Hematopoietic multipotent progenitor cell treated with erythropoietin and hydrocortisone succinate and interleukin-3 and kit ligand, for 4 days (in vitro differentiated cells): ENCODE data around the gene HLA-F.
A peak's percentile ranks its signal among the peaks of the same experiment; 100 is the strongest.

Experiments
- DNase-seq: peaks from one replicate; pipeline ENCODE4 v3.0.0-alpha.2; 2015

HLA-F gene

DNA sequence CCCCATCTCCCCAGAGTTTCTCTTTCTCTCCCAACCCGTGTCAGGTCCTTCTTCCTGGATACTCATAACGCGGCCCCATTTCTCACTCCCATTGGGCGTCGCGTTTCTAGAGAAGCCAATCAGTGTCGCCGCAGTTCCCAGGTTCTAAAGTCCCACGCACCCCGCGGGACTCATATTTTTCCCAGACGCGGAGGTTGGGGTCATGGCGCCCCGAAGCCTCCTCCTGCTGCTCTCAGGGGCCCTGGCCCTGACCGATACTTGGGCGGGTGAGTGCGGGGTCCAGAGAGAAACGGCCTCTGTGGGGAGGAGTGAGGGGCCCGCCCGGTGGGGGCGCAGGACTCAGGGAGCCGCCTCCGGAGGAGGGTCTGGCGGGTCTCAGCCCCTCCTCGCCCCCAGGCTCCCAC is at the start of gene HLA-F:
Gene HLA-F (plus strand): TSS at position 173 of the 404 bp plus-strand sequence. CDS start 30 bp downstream, at position 203.
- DNase-seq = peak; percentile 62

DNA sequence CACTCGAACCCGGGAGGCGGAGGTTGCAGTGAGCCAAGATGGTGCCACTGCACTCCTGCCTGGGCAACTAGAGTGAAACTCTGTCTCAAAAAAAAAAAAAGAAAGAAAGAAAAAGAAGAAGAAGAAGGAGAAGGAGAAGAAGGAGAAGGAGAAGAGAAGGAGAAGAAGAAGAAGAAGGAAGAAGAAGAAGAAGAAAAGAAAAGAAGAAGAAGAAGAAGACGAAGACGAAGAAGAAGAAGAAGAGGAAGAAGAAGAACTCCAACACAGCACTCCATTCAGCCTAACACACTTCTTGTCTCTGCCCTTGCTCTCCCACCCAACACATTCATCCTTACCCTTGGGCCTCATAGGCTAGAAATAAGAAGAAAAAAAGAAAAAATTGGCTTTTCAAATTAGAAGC is 49.2 kb upstream of the HLA-F start:
- DNase-seq = no peak

DNA sequence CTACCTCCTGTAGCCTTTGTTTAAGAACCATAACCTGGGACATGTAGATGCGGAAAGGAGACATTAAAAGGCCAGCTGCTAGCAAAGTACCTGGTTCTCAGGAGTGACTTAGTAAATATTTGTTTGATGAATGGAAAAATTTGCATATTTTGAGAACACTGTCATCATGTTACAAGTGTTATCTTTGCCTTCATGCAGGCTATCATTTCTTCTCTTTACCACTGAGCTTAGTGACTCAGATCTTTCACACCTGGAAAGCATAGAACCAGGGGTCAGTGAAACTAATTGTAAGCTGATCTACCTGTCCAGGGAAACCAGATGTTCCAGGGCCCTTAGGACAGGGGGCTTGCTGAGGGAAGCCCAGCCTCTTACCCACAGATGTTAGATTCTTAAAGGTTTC is 47.7 kb upstream of the HLA-F start:
- DNase-seq = no peak

DNA sequence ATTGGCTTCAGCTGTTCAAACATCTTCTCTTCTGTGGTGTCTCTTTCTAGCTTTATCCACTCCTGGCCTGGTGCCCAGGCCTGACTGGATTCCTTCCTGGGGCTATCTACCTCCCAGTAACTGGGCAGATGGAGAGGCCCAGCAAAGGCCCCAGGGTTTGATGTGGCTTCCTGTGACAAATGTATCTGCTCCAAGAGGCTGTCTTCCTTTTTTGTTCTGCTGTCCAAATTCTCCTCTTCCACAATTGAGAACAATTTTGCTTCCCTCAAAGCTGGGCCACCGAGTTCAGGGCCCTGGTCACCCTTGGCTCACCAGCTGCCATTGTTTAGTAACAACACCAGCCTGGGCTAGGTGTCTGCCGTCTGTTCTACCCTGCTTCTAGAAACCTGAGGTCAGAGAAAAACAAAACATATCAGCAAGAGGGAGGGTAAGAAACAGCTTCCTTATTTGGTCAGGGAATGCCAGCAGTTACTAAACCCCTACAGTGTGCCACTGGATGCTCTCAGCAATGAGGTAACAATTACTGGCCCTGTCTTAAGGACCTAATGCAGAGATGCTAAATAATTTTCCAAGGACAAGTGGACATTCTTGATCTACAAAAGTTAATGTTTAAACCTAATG is 46.1 kb upstream of the HLA-F start:
- DNase-seq = peak; percentile 10

DNA sequence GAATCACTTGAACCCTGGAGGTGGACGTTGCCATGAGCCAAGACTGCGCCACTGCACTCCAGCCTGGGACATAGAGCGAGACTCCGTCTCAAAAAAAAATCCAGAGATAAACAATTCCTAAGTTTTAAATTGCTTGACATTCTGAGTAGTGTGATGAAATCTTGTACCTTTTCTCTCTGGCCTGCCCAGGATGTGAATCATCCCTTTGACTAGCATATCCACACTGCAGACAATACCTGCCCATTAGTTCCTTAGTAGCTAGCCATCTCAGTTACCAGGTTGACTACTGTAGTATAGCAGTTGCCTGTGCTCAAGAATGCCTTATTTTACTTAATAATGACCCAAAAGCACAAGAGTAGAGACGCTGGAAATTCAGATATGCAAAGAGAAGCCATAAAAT is 45.1 kb upstream of the HLA-F start:
- DNase-seq = no peak

DNA sequence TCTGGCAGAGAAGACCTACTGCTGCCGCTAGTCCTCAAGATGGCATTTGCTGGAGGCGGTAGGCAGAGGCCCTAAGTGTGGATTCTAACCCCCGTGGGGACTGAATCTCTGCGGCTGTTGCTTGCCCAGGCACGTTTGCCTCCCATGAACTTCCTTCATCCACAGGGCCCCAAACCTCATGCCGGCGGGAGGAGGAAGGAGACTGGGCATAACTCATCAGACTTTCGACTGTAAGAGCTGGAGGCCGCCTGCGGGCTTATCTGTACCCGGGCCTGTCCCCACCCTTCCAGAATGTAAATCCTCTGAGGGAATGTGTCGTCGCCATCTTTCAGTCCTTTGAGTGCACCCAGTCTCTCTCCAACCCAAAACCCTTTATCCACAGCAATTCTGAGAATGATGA is 43.3 kb upstream of the HLA-F start:
- DNase-seq = no peak

DNA sequence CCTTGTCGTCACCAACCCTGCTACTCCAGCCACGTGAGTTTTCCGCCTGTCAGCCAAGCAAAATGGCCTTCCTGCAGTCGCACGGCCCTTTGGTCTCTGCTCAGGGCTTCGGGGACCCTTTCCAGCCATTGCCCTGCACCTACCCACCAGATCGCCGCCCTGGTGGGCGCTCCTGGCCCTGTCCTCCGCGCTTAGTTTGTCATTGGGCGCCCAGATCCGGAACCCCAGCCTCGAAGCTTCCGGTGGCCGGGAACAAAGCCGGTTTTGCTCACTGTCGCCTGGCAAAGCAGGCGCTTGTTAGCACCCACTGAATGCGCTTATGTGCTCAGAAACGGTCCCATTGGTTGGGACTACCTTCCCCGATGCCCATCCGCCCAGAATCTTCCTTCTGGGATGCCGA is 42.8 kb upstream of the HLA-F start:
- DNase-seq = no peak

DNA sequence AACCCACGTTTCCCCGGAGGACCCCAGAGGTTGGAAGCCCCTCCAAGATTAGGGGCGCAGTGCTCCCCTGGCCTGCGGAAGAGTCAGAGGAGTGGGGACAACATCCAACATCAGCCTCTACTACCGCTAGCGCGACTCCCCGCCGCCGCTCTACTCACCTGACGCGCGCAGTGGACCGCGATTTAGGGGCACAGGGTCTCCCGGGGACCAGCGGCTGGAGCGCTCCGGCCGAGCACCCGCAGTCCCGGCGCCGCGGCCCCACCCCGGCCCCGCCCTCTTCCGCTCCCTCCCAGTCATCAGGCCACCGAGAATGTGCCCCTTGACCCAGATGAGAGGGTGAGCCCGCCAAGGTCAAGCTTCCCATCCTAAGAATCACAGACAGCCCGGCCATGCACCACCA is 42.3 kb upstream of the HLA-F start, which contains the start of gene ZFP57:
Gene ZFP57 (minus strand): TSS at position 249 of the 400 bp plus-strand sequence. CDS start 4,149 bp downstream, outside the sequence.
- DNase-seq = no peak

DNA sequence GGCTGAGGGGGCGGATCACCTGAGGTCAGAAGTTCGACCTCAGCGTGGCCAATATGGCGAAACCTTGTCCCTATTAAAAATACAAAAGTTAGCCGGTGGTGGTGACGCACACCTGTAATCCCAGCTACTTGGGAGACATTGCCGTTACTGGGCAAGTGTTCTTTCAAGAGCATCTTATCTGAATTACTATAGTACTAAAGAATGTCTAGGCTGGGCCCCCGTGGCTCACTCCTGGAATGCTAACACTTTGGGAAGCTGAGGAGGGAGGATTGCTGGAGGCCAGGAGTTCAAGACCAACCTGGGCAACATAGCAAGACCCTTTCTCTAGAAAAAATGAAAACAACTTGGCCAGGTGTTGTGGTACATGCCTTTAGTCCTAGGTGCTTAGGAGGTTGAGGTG is 41.4 kb upstream of the HLA-F start:
- DNase-seq = no peak

DNA sequence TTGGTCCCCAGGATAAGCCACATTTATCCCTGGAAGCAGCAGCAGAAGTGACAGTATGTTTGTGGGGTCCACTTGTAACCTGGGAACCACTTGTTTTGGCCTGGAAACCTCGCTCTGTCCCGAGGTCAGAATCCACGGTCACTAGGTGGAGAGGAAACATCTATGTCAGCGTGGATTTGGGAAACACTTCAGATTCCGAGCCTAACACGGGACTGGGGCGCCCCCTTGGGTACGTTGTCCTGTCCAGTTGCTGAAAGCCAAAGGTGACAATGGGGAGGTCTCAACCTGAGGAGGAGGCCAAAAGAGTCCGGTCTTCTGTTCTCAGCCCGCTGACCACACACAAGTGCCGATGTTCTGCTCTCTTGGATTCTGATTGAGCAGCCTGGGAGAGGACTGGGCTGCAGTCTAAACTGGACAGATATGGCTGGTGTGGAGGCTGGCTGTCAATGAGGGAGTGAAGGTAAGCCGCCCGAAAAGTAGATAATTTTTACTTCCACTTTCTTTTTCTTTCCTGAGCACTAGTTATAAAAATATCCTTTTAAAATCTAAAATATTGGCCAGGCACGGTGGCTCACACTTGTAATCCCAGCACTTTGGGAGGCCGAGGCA is 37.4 kb upstream of the HLA-F start:
- no peak for DNase-seq

DNA sequence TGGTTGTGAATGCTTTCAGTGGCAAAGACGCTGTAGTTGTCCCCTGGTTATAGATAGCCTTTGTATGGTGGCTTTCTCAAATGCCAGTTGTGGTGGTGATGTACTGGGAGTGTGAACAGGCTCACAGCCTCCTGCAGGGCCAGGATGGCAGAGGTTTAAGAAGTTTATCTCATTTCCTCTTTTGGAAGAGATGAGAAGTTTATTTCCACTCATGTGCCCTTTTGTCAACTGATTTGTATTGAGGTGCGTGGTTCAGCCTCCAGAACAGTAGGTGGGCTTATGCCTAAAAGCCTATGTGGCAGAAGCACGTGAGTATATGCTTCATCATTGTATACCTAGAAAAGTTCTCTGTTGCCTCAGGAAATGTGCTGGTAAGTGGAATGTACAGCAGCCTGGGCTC is 28.6 kb upstream of the HLA-F start:
- no peak for DNase-seq

DNA sequence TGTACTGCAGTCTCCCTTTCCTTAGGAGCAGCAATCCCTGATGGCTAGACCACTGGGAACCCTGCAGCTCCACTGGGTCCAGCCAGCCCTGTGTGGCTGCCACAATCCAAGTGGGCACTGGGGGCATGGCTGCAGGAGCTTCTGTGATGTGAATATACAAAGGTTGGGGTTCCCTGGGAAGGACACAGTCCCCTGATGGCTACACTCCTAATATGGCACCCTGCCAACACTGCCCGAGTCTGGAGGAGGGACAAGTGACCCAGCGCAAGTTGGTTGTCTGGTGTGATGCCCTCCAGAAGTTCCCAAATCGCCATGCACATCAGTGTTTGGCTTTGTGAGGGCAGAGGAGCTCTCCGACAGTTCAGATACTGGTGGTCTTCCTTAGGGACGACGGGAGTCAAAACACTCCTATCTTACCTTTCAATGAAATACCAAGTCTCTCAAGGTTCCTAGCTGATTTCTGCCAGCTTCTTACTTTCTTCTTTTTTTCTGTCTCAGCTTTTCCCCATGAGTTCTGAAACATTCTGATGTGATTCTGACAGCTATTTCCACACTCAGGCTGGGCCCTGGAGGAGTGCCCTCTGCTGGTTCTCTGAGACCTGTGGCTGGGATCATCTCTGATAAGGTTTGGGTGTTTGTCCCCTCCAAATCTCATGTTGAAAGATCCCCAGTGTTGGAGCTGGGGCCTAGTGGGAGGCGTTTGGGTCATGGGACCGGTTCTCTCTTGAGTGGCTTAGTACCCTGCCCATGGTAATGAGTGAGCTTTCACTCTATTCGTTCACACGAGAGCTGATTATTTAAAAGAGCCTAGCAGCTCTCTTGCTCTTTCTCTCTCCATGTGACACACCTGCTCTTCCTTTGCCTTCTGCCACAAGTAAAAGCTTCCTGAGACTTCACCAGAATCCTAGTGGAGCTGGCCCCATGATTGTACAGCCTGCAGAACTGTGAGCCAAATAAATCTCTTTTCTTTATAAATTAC is 26.8 kb upstream of the HLA-F start:
- DNase-seq = peak; percentile 50

DNA sequence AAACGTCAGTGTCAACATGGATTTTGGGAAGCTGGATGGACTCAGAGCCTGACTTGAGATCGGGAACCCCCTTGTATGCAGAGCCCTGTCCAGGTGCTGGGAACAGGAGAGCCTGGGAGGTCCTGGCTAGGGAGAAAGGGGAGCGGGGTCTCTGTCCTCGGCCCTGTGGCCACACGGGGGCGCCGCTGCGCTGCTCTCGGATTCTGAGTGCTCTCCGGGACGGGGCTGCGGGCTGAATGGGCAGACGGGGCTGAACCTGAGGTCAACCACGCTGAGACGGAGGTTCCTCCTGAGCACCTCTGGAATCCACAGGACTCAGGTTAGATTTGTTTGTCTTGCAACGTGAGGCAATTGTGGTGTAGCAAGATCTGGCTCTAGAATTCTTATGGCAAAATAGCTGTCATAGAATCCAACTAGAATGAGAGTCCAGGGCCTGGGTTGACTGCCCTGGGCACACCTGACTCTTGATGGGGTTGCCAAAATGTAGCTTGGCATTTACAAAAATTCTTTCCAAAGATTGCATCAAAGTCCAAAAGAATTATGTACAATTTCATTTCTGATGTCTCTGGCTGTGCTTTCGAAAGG is 20.6 kb upstream of the HLA-F start:
- peak; percentile 65 for DNase-seq

DNA sequence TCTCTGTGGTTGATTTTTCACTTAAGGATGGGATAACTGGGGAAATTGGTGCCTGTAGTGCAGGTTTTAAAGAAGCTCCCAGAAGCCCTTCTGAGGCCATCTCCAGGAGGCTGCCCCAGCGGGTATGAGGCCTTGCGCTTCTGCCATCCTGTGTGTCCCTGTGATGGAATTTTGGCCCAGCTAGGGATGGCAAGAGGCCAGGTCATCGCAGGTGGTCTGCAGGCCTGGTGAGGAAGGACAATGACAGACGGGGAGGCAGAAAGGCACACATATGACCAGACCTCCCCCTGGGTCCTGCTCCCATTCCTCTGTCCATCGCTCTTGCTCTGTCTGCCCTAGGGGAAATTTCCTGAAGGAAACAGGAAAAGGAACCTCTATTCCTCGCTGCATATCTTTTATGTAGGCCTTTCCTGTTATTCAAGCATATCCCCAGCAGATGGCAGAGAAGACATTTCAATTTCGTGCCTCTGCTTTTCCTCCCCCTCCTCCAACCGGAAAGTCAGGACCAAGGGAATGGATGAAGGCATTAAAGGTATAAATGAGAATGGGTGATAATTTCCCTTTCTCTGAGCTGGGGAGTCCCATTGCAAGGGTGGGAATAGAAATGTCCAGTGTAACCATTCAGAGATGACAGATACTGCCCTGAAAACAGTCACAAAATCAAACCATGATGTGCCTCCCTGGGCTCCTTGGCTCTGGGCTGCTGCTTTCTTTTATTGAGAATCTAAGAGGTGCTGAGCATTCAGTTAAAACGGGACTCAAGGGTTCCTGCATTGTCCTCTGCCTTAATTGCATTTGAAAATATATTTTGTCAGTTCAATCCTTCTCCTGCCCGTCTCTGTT is 17.6 kb upstream of the HLA-F start:
- peak; percentile 37 for DNase-seq

DNA sequence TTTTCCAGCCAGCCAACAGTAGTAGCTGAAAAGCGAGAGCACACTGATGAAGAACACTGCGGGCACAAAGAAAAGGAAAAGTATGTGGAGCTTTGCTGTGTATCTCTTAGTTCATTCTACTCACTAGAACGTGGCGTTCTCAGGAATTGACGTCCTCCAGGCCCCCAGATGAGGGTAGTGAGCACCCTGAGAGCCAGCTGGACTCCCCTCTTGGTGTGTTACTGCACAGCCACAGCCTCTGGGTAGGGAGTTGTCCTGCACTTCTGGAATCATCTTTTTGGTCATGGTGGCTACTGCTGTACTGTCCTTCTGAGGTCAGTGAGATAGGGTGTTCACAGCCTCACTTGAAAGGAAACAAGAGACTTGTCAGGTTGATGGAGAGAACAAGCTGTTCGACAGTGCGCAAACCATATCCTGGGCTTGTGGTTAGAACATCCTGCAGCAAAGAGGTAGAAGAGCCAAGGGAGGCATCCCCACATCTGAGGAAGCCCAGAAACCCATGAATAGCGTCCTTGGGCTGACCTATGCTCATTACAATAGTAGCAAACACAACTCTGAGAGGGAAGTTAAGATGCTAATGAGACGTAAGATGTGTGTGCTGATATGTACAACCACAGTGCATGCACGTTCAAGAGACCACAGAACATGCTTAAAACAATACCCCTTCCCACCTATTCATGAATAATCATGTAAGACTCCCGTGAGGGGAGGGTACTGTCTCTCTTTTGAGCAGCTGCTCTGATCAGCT is 14.6 kb upstream of the HLA-F start:
- DNase-seq = peak; percentile 31

DNA sequence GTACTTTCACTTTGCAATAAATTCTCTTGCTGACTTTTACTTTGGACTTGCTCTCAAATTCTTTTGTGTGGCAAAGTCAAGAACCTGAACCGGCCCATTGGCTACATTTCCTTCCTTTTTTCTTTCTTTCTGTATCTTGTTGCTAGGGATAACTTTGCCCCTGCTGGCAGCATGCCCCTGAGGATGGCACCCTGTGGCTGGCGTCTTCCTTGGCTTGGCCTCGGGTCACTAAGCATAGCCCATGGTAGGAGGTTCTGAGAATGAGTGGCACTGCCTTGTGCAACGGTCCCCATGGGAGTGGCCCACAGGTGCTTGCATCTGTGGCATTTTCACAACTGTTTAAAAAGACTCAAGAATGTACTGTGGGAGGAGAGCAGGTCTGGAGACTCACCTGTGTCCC is 14.0 kb upstream of the HLA-F start:
- DNase-seq = no peak

DNA sequence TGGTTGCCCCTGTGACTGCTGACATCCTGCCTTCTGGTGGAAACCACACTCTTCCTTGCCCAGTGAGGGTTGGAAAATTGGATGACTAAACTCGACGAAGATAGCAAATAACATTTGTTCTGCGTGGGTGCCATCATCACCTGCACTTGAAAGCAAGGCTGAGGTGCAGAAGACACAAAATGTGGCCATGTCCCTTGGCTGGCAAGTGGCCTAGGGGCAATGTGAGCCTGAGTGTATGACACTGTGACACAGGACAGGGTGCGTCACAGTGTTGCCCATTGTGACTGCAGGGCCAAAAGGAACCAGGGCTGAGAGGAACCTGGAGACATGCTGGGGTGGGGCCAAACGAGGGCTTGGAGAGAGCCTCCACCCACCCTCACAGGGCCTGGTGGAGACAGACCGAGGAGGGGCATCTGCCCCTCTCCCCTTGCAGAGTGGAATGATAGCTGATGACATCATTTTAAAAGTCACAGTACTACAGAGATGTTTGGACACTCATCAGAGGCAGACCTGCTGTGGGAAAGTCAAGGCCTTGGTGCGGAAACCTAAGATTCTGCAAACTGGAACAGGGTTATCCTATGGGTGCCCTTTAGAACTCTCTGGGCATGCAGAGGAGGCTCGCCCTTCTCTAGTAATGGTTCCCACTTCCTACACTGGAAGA is 12.8 kb upstream of the HLA-F start:
- DNase-seq = no peak

DNA sequence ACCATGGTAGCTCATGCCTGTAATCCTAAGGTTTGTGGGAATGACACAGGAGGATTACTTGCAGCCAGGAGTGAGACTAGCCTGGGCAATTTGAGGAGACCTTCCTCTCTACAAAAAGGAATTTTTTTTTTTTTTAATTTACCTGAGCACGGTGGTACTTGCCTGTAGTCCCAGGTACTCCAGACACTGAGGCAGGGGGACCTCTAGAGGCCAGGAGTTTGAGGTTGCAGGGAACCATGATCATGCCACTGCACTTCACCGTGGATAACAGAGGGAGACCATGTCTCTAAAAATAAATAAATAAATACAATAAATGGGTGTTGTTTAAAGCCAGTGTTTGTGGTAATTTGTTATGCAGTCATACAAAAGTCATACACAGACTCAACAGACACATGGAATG is 2.4 kb upstream of the HLA-F start:
- DNase-seq = no peak

DNA sequence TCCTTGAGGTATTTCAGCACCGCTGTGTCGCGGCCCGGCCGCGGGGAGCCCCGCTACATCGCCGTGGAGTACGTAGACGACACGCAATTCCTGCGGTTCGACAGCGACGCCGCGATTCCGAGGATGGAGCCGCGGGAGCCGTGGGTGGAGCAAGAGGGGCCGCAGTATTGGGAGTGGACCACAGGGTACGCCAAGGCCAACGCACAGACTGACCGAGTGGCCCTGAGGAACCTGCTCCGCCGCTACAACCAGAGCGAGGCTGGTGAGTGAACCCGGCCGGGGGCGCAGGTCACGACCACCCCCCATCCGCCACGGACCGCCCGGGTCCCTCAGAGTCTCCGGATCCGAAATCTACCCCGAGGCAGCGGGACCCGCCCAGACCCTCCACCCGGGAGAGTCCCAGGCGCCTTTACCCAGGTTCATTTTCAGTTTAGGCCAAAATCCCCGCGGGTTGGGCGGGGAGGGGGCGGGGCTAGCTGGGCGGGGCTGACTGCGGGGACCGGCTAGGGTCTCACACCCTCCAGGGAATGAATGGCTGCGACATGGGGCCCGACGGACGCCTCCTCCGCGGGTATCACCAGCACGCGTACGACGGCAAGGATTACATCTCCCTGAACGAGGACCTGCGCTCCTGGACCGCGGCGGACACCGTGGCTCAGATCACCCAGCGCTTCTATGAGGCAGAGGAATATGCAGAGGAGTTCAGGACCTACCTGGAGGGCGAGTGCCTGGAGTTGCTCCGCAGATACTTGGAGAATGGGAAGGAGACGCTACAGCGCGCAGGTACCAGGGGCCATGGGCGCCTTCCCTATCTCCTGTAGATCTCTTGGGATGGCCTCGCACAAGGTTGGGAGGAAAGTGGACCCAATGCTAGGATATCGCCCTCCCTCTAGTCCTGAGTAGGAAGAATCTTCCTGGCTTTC is 693 bp downstream of the HLA-F start:
- peak; percentile 15 for DNase-seq
